ENCODE results near the gene ADARB2.

GRCh38 chr10:1646332-1646731 lies 91.0 kb downstream of the ADARB2 start:
- TF ChIP-seq GABPA (IDR thresholded peaks at IDR 0.05 in 1 of 2, conservative IDR thresholded peaks at IDR 0.05 in 1 of 2): no peak
- no peak for TF ChIP-seq HNF4G (IDR thresholded peaks at IDR 0.05)
